T-helper 17 cell (primary cell): ENCODE measurements around the gene PLPP6. TPM values are rescaled to one million over a fixed set of nuclear protein-coding genes. Genes with fewer than 3 reads are reported as not detected.

Experiments
- ATAC-seq: fragments of 150-1000 bp; cut with Tn5 transposase; 2 replicates; pipeline ENCODE4 v1.10.0; 2021; ENCODE audit warnings: mild to moderate bottlenecking, moderate library complexity
- DNase-seq, 3 donors: peaks; one replicate each; pipeline versions ENCODE4 v3.0.0 to v3.0.0-alpha.2; 2020 to 2021
- H3K9me3 ChIP-seq: one replicate; pipeline ENCODE4 v1.7.0; 2013; ENCODE audit warnings: low read length, mild to moderate bottlenecking; ENCODE audit not compliant: control insufficient read depth, poor library complexity, severe bottlenecking
- H3K27ac Mint-ChIP-seq: one replicate; pipeline ENCODE4 v1.8.0; 2022; ENCODE audit warnings: mild to moderate bottlenecking, moderate library complexity, mixed read lengths
- H3K27me3 Mint-ChIP-seq: one replicate; pipeline ENCODE4 v1.8.0; 2022; ENCODE audit warnings: mixed read lengths
- H3K36me3 Mint-ChIP-seq: one replicate; pipeline ENCODE4 v1.8.0; 2022; ENCODE audit warnings: low read depth, mixed read lengths
- H3K4me1 Mint-ChIP-seq: one replicate; pipeline ENCODE4 v1.8.0; 2022; ENCODE audit warnings: mild to moderate bottlenecking, mixed read lengths
- H3K4me3 Mint-ChIP-seq: one replicate; pipeline ENCODE4 v1.8.0; 2022; ENCODE audit warnings: mild to moderate bottlenecking, moderate library complexity, mixed read lengths
- total RNA-seq, 4 donors: library from RNA in 2 of 4; stranded (reverse) in 2 of 4; gene quantifications; one replicate each; pipeline ENCODE4 v1.2.3 and lab custom pipeline; 2022 to 2026

Gene PLPP6
- total RNA-seq, 2 donors from 2014 or later = 5.9 to 7.7 TPM

DNA sequence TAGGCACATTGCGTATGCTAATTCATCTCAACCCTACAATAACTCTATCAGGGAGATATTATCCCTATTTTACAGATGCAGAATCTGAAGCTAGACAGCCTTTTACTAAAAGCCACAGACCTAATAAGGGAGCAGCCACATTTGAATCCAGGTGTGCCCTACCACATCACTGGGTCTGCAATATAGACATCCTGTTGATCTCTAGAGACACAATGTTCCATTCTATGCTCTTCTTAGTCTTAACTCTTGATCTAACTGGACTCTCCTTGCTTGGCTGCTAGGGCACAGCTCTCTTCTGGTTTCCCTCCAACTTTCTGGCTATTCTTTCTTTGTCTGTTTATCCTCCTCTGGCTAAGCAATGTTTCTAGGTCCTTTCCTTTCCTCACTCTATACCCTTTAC is 5.6 kb downstream of the PLPP6 start:
- H3K9me3 ChIP-seq = no peaks in the 10 kb centered on the region
- ATAC-seq (peak; percentile 50), DNase-seq (no peak)
- H3K4me1 Mint-ChIP-seq = peaks cover 49% of the 10 kb centered on the region
- peak overlapping the region; percentile 98 for H3K27ac Mint-ChIP-seq
- peak overlapping the region; percentile 33 for H3K4me3 Mint-ChIP-seq
- no peaks in the 10 kb centered on the region for H3K27me3 Mint-ChIP-seq
- no peaks in the 10 kb centered on the region for H3K36me3 Mint-ChIP-seq

DNA sequence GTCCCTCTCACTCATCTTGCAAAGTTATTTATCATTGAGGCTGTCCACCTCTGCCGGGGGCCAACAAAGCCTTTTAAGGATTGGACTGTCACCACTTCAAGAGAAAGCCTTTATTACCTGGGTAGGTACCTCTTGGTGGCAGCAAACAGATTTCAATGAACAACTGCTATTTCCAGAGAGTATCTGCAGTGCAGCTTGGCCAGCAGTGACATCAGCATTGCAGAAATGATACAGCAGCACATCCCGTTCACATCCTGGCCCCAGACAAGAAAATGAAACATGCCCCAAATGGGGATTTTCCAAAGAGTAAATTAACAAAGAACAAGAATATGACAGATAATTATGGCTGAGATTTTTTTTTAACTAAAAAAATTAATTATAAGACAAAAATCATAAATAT is 6.5 kb downstream of the PLPP6 start:
- H3K36me3 Mint-ChIP-seq = no peaks in the 10 kb centered on the region
- no peak for ATAC-seq
- H3K4me1 Mint-ChIP-seq = peaks cover 40% of the 10 kb centered on the region

DNA sequence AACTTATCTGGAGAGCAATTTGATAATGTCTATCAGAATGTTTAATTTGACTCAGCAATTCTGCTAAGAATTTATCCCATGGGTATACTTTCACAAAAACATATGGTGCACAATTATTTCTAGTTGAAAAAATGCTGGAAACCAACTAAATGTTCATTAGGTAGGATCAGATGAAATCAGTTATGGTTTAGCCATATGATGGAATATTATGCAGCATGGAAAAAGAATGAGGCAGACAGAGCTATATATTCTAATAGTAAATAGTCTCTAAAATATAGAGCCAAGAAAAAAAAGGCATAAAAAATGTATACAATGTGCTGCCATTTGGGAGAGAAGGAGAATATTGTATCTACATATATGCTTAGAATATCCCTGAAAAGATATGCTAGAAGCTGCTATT is 7.8 kb downstream of the PLPP6 start:
- no peak for DNase-seq
- no peaks in the 10 kb centered on the region for H3K9me3 ChIP-seq
- ATAC-seq = no peak
- H3K4me3 Mint-ChIP-seq = no peak overlapping the region
- H3K36me3 Mint-ChIP-seq = no peaks in the 10 kb centered on the region
- no peaks in the 10 kb centered on the region for H3K27me3 Mint-ChIP-seq
- peaks cover 28% of the 10 kb centered on the region for H3K4me1 Mint-ChIP-seq
- no peak overlapping the region for H3K27ac Mint-ChIP-seq

More for the DNA sequence above, 6.5 kb downstream of the PLPP6 start:
- DNase-seq = no peak
- no peaks in the 10 kb centered on the region for H3K9me3 ChIP-seq
- H3K4me3 Mint-ChIP-seq = no peak overlapping the region
- no peak overlapping the region for H3K27ac Mint-ChIP-seq
- H3K27me3 Mint-ChIP-seq = no peaks in the 10 kb centered on the region

DNA sequence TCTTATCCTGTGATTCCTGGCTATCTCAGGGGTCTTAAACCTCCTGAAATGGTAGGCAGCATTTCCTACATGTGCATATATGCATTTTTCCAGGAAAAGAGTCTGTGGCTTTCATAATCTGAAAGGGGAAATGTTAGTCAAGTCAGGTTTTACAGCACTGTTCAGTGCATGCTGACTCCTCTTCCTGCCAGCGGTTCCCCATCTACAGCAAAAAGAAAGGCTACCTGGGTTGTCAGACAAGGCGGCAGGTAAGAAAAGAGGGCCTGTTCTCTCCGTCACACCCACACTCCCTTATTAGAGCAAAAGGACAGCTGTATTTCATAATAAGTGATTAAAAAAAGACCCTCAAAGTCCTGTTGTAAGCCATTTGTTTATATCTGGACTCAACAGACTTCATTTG is 8.5 kb downstream of the PLPP6 start:
- peaks cover 2% of the 10 kb centered on the region for H3K36me3 Mint-ChIP-seq
- H3K4me1 Mint-ChIP-seq = peaks cover 24% of the 10 kb centered on the region
- H3K27ac Mint-ChIP-seq = no peak overlapping the region
- H3K4me3 Mint-ChIP-seq = no peak overlapping the region
- H3K27me3 Mint-ChIP-seq = no peaks in the 10 kb centered on the region
- ATAC-seq = no peak
- H3K9me3 ChIP-seq = no peaks in the 10 kb centered on the region
- DNase-seq = no peak

DNA sequence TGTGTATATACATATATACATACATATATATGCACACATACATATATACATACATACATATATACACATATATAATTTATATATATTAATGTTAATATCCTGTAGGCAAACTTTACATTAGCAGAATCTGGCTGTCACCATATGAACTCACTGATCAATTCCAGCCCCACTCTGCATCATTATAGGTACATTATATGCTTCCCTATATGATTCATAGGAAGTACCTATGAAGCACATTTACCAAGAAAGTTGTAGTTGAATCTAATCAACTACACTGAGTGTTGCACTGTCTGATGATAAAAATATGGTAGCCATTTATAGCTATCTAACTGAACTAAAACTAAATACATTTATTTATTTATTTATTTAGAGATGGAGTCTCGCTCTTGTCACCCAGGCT is 9.6 kb downstream of the PLPP6 start:
- H3K4me3 Mint-ChIP-seq = no peak overlapping the region

DNA sequence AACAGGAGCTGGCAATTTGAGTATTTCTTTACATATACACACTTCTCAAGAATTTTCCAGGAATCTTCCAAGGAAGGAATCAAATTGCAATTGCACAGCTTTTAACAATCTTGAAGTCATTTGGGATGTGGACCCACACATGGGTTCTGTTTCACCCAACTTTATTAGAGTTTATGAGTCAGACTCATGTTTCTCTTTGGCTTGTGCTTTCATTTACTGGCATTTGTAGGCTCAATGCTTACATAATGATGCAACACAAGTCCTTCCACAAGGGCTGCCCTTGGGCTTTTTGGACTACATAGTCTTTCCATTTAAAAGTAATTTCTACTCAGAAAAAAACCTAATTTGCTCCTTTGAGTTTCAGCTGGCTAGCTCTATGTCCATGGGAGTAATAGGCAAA is 12.7 kb downstream of the PLPP6 start:
- DNase-seq = no peak
- no peak overlapping the region for H3K4me3 Mint-ChIP-seq
- ATAC-seq = no peak
- H3K9me3 ChIP-seq = no peaks in the 10 kb centered on the region
- H3K27me3 Mint-ChIP-seq = no peaks in the 10 kb centered on the region
- no peak overlapping the region for H3K27ac Mint-ChIP-seq
- H3K4me1 Mint-ChIP-seq = peaks cover 4% of the 10 kb centered on the region
- H3K36me3 Mint-ChIP-seq = peaks cover 4% of the 10 kb centered on the region

More for the DNA sequence above, 9.6 kb downstream of the PLPP6 start:
- no peak overlapping the region for H3K27ac Mint-ChIP-seq
- ATAC-seq (no peak), DNase-seq (no peak)
- H3K36me3 Mint-ChIP-seq = peaks cover 4% of the 10 kb centered on the region
- no peaks in the 10 kb centered on the region for H3K27me3 Mint-ChIP-seq
- H3K9me3 ChIP-seq = no peaks in the 10 kb centered on the region
- peaks cover 17% of the 10 kb centered on the region for H3K4me1 Mint-ChIP-seq

DNA sequence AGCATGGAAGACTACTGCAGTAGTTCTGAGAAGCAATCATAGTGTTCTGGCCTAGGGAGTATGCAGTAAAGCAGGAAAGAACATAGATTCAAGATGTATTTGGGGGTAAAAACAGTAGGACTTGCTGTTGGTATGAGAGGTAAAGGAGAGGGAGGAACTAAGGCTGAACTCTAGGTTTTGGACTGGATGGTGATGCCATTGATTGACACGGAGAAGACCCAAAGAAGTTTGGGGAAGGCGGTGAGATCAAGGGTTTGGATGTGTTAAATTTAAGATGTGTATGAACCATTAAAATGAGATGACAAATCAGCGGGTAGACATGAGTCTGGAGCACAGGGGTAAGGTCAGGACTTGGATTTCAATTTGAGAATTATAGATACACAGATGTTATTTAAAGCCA is 15.3 kb downstream of the PLPP6 start:
- H3K27me3 Mint-ChIP-seq = no peaks in the 10 kb centered on the region
- H3K9me3 ChIP-seq = no peaks in the 10 kb centered on the region
- ATAC-seq = no peak
- H3K4me3 Mint-ChIP-seq = no peak overlapping the region
- no peak for DNase-seq
- peaks cover 6% of the 10 kb centered on the region for H3K4me1 Mint-ChIP-seq
- H3K36me3 Mint-ChIP-seq = peaks cover 4% of the 10 kb centered on the region
- H3K27ac Mint-ChIP-seq = no peak overlapping the region

DNA sequence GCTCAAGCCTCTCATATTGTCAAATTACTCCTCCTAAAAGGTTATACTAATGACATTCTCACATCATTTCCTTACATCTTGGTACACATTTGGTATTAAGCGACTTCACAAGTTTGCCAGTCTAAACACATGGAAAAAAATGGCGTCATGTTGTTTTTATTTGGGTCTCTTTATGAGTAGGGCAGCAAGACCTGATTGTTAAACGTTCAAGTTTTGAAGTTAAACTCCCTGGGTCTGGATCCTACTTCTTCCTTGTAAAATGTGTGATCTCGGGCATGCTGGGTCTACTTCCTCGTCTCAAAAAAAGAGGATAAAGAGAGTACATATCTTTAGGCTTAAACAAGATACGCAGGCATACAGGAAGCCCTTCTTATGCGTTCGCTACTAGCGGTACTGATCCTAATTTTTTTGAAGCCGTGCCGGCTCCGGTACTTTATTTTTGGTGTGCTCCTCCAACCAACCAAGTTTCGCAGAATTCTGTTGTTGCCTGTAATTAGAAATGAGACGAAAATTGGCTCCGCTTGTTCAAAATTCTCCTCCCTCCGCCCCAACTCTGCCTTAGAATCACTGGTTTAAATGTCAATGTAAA is 16.7 kb downstream of the PLPP6 start:
- no peak for DNase-seq
- Mint-ChIP-seq H3K4me3 (no peak overlapping the region), H3K27ac (no peak overlapping the region), H3K36me3 (peaks cover 4% of the 10 kb centered on the region), H3K4me1 (peaks cover 13% of the 10 kb centered on the region), H3K27me3 (no peaks in the 10 kb centered on the region)
- peak; percentile 31 for ATAC-seq
- H3K9me3 ChIP-seq = no peaks in the 10 kb centered on the region

DNA sequence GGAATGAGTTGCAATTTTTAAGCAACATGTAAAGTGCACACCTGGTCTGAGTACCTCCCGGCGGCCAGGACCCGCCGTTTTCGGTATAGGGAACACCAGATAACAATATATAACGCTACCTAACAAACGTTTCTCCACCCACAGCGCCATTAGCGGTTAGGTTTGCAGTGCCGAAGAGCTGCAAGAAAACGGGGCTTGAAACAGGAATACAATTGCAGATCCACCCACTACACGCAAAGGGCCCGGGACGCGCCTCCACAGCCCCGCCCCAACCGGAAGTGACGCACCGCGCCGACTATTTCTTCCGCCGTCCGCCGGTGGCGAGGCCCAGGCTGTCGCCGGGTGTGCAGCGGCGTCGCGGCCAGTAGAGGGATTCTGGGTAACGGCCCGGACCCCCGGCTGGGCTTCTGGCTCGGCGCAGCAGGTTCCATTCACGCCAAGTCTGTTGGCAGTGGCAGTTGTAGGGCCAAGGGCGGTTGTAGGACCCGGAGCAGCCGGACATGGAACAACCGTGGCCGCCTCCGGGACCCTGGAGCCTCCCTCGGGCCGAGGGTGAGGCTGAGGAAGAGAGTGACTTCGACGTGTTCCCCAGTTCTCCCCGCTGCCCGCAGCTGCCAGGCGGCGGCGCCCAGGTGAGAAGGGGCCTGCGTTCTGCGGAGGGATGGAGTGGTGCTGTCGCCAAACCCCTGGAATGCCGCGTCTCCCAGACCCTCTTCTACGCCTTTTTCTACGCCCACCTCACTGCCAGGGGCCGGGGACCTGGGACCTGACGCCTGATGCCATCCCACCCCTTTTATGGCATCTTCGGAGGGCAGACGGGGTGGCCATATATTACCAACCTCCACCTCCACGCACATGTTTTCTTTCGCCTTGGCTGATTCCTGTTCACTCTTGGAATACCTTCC is 17.4 kb downstream of the PLPP6 start, which contains the start of gene CDC37L1:
Gene CDC37L1, plus strand, starts transcription at position 302 of the 905 bp plus-strand sequence. Its CDS starts 199 bp downstream, at position 501.
- H3K27ac Mint-ChIP-seq = no peak within 1 kb of the TSS
- DNase-seq (peak; percentile 96 to 99 (median 97)), ATAC-seq (peak; percentile 94)
- peaks cover 4% of the 10 kb centered on the region for H3K36me3 Mint-ChIP-seq
- no peaks in the 10 kb centered on the region for H3K9me3 ChIP-seq
- no peaks in the 10 kb centered on the region for H3K27me3 Mint-ChIP-seq
- peaks cover 16% of the 10 kb centered on the region for H3K4me1 Mint-ChIP-seq
- no peak within 1 kb of the TSS for H3K4me3 Mint-ChIP-seq

DNA sequence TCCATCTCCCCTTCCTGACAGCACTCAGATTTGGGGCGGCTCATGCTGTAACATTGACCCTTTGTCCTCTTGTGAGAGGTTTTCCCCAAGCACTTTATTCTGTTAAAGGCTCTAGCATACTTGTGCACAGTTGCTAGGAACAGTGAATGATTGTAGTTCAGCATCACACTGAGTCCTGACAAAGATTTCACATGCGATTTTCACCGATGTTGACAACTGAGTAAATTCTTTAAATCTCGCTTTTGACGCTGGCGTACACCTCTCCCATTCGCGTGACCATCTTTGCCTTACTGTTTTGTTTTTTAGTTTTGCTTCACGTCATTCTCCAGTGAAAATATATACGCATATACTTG is 18.1 kb downstream of the PLPP6 start:
- DNase-seq = no peak
- ATAC-seq = no peak
- H3K27me3 Mint-ChIP-seq = no peaks in the 10 kb centered on the region
- no peaks in the 10 kb centered on the region for H3K9me3 ChIP-seq
- no peak overlapping the region for H3K27ac Mint-ChIP-seq
- H3K36me3 Mint-ChIP-seq = peaks cover 8% of the 10 kb centered on the region
- peaks cover 21% of the 10 kb centered on the region for H3K4me1 Mint-ChIP-seq
- no peak overlapping the region for H3K4me3 Mint-ChIP-seq

DNA sequence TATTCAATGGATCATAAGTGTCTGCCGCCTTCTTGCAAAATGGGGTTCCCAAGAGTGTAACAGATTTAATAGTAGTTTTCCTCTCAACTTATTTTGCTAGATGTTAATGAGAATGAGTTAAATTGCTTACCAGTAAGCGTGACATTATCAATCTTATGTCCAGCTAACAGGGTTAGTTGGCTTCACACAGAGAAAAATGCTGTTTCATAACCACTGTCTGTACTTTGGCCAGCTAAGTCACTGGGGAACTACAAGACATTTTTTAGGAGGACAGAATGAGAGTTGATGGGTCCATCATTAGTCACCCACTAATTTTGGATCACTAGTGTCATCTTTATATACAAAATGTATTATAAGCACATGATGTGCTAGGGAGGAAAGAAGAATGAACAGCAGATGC is 18.7 kb downstream of the PLPP6 start:
- DNase-seq = no peak
- H3K27me3 Mint-ChIP-seq = no peaks in the 10 kb centered on the region
- peaks cover 5% of the 10 kb centered on the region for H3K36me3 Mint-ChIP-seq
- no peaks in the 10 kb centered on the region for H3K9me3 ChIP-seq
- ATAC-seq = no peak
- no peak overlapping the region for H3K27ac Mint-ChIP-seq
- no peak overlapping the region for H3K4me3 Mint-ChIP-seq
- H3K4me1 Mint-ChIP-seq = peaks cover 21% of the 10 kb centered on the region

DNA sequence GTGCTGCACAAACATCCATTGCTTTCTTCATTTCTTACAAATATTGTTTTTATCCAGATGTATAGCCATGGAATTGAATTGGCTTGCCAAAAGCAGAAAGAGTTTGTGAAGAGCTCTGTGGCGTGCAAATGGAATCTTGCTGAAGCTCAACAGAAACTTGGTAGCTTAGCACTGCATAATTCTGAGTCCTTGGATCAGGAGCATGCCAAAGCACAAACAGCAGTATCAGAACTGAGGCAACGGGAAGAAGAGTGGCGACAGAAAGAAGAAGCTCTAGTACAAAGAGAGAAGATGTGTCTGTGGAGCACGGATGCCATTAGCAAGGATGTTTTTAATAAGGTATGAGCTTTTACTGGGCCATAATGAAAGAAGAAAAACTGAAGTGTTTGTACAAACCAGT is 22.7 kb downstream of the PLPP6 start:
- no peak for ATAC-seq
- Mint-ChIP-seq H3K27me3 (no peaks in the 10 kb centered on the region), H3K4me3 (no peak overlapping the region), H3K36me3 (peaks cover 6% of the 10 kb centered on the region), H3K27ac (peak overlapping the region; percentile 11), H3K4me1 (peaks cover 28% of the 10 kb centered on the region)
- no peak for DNase-seq
- H3K9me3 ChIP-seq = no peaks in the 10 kb centered on the region

DNA sequence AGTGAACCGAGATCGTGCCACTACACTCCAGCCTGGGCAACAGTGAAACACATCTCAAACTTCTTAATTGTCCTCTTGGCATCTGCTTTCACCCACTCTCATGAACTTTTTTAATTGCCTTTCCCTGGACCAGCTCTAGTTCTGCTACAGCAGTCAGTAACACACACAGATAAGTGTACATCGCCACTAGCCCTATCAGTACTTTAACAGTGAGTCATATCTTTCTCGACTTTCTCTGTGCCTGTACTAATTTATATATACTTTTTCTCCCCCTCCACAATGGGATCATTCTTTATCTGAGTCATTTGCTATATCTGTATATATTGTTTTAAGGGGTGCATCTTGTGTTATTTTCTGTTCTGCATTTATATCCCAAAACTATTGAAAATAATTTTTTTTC is 24.0 kb downstream of the PLPP6 start:
- no peak for ATAC-seq
- Mint-ChIP-seq H3K36me3 (peaks cover 6% of the 10 kb centered on the region), H3K27ac (peak overlapping the region; percentile 11), H3K4me3 (no peak overlapping the region), H3K4me1 (peaks cover 38% of the 10 kb centered on the region), H3K27me3 (no peaks in the 10 kb centered on the region)
- no peak for DNase-seq
- H3K9me3 ChIP-seq = no peaks in the 10 kb centered on the region

DNA sequence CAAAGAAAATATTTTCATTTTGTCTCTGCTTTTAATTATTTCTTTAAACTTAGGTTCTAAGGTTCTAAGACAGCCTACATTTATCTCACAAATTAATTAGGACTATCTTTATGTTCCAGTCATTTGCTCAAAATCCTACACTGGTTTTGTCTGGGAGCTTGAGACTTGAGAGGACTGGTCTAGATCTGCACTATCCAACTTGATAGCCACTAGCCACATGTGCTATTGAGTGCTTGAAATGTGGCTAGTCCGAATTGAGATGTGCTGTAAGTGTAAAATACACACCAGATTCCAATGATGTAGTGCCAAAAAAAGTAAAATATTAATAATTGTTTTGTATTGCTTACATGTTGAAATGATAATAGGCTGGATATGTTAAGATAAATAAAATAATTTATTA is 24.5 kb downstream of the PLPP6 start:
- Mint-ChIP-seq H3K27me3 (no peaks in the 10 kb centered on the region), H3K4me3 (no peak overlapping the region), H3K27ac (no peak overlapping the region), H3K4me1 (peaks cover 39% of the 10 kb centered on the region), H3K36me3 (peaks cover 6% of the 10 kb centered on the region)
- no peaks in the 10 kb centered on the region for H3K9me3 ChIP-seq
- ATAC-seq (no peak), DNase-seq (no peak)
